GM21619 (cell line): Measurements from ENCODE around the gene PCSK5.
"Not testable (repeated sequence)": the region's sequence is repeated elsewhere in the genome, so short reads cannot be mapped to it uniquely, and the experiment has no call there.

Experiments
- ATAC-seq: cut with Tn5 transposase; IDR thresholded peaks from one replicate; pipeline ENCODE4 v1.9.1; 2021; ENCODE audit not compliant: unreplicated experiment

Gene PCSK5

DNA sequence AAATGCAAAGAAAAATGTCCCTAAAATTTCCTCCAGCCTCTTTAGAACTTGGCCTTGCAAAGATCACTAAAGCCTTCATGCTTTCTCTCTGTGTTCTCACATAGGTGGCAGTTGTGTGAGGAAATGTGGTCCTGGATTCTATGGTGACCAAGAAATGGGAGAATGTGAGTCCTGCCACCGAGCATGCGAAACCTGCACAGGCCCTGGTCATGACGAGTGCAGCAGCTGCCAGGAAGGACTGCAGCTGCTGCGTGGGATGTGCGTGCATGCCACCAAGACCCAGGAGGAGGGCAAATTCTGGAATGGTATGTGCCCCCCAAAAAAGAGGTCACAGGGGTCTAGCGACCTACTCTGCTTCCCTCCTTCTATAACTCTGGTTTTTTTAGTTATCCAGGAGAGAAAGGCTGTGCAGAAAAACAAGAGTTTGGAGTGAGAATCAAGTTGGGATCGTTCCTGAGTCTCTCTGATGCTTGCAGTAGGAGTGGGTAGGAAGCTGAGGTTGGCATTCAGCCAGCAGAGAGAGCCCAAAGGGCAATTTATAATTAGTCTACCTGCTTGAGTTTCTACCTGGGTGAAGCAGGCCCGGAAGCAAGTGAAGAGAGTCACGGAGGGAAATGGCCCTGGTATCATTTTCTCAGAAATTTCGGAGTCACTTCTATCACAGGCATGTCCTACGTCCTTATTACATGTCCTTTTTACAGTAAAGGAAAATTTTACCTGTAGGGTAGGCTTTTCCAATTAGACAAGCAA, 406.3 kb downstream of the PCSK5 start:
- ATAC-seq, result no peak

DNA sequence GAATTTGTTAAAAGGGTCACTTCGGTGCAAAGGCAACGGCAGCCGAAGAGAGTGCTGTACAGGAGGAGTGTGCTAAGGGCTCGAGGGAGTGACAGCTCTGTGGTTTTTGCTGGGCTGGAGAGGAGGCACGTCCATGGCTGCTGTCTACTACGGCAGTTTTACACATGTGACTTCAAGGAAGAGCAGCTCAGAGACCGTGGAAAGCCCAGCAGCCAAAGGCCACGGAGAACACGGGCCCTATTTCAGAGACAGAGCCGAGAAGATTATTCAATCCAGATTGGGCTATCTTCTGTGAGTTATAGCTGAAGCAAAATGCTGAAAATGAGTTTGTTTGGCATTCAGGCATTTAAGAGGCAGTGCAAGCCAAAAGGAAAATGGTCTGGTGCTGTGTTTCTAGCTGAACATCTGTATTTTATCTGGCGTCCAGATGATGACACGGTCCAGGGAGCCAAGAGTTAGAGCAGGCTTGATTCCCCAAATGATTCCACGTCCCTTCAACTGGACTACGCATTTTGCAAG, 407.3 kb downstream of the PCSK5 start:
- ATAC-seq, result no peak

- ATAC-seq, result no peak
Measured at GRCh38 chr9:76298521-76299144, 408.2 kb downstream of the PCSK5 start.

GRCh38 chr9:76302543-76302942, 412.1 kb downstream of the PCSK5 start:
- ATAC-seq, result no peak

- peak; percentile 76 for ATAC-seq
Measured at GRCh38 chr9:76302947-76303550, 412.6 kb downstream of the PCSK5 start.

DNA sequence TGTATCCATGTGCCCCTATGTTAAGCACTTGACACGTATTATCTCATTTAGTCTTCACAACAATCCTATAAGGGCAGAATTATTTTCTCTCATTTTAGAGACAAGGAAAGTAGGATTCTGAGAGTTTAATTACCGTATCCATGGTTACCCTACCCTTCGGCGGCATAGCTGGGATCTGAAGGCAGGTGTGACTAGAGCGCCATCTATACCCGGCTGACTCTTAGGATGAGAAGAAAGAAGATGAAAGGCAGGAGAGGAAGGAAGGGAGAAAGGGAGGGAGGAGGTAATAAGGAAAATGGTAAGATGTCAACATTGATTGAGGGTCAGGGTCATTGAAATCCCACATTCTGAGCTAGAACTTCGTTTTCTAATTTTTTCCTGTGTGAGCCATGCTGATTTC, 416.6 kb downstream of the PCSK5 start:
- not testable (repeated sequence) for ATAC-seq

DNA sequence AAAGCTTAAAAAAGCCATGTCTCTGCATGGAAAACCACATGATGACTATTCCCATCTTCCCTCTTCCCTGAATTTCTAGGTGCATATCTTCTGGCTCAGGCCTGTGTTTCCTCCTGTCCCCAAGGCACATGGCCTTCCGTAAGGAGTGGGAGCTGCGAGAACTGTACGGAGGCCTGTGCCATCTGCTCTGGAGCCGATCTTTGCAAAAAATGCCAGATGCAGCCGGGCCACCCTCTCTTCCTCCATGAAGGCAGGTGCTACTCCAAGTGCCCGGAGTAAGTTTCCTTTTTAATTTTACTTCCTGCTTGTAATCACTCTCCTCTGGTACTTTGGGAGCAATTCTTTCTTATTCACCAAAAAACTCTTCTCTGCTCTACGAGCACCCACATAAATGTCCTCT, 420.1 kb downstream of the PCSK5 start:
- ATAC-seq, result no peak

GRCh38 chr9:76310991-76311390, 420.5 kb downstream of the PCSK5 start:
- ATAC-seq, result no peak

- no peak for ATAC-seq
Measured at GRCh38 chr9:76311537-76311936, 421.1 kb downstream of the PCSK5 start.

- no peak for ATAC-seq
Measured at GRCh38 chr9:76313771-76314170, 423.3 kb downstream of the PCSK5 start.

DNA sequence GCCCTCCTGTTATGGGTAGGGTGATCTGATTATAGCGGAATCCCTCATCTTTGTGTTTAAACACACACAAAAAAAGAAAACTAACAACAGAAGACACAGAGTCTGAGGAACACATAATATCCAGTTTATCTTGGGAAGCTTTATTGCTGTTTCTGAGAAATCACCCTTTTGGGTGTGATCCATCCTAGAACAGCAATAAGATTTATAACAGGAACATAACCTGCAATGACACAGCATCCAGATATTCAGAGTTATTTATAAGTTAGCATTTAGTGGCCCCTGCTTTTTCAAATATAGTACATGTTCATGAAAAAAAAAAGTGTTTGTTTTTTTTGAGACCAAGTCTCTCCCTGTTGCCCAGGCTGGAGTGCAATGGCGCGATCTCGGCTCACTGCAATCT, 423.8 kb downstream of the PCSK5 start:
- ATAC-seq, result no peak

- no peak for ATAC-seq
Measured at GRCh38 chr9:76316069-76316468, 425.6 kb downstream of the PCSK5 start.

- not testable (repeated sequence) for ATAC-seq
Measured at GRCh38 chr9:76319466-76319865, 429.0 kb downstream of the PCSK5 start.

DNA sequence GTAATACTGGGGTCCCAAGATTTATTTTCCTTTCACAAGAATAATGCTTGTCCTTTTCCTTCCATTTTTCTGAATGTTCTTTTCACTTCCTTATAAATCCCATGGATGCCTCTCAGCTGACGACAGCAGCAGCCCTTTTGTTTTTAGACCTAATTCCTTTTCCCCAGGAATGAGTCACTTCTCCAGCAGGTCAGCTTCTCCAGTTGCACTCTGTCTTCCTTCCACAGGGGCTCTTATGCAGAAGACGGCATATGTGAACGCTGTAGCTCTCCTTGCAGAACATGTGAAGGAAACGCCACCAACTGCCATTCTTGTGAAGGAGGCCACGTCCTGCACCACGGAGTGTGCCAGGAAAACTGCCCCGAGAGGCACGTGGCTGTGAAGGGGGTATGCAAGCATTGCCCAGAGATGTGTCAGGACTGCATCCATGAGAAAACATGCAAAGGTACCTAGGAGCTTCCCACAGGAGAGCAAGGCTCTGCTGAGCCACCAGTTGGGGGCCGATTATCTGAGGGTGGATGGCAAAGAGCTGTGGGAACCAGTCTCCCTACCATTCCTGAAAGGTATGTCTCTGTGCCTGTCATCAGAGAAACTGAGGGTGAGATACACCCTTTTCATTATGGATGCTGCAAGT, 430.8 kb downstream of the PCSK5 start:
- ATAC-seq, result no peak

DNA sequence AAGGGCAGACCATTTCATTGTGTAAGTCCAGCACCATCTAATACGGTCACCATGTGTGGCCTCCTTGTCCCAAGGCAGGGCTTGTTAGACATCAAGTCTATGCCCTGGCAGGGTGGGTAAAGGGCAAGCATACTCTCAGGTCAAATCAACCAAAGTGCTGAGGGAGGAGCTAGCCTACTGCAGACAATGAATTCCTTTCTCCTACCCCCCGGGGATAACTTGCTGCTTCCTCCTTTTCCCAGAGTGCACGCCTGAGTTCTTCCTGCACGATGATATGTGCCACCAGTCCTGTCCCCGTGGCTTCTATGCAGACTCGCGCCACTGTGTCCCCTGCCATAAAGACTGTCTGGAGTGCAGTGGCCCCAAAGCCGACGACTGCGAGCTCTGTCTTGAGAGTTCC, 432.3 kb downstream of the PCSK5 start:
- ATAC-seq, result no peak

GRCh38 chr9:76323490-76323889, 433.0 kb downstream of the PCSK5 start:
- no peak for ATAC-seq

GRCh38 chr9:76324030-76324429, 433.6 kb downstream of the PCSK5 start:
- not testable (repeated sequence) for ATAC-seq

GRCh38 chr9:76330034-76330433, 439.6 kb downstream of the PCSK5 start:
- no peak for ATAC-seq

GRCh38 chr9:76333388-76333787, 442.9 kb downstream of the PCSK5 start:
- no peak for ATAC-seq

DNA sequence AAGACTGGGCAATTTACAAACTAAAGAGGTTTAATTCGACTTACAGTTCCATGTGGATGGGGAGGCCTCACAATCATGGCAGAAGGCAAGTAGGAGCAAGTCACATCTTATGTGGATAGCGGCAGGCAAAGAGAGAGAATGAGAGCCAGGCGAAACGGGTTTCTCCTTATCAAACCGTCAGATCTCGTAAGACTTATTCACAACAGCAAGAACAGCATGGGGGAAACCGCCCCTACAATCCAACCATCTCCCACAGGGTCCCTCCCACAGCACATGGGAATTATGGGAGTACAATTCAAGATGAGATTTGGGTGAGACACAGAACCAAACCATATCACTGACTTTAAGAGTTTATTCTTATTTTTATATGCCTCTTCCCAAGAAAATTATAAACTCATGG, 443.5 kb downstream of the PCSK5 start:
- ATAC-seq, result no peak

- no peak for ATAC-seq
Measured at GRCh38 chr9:76336027-76336426, 445.6 kb downstream of the PCSK5 start.

DNA sequence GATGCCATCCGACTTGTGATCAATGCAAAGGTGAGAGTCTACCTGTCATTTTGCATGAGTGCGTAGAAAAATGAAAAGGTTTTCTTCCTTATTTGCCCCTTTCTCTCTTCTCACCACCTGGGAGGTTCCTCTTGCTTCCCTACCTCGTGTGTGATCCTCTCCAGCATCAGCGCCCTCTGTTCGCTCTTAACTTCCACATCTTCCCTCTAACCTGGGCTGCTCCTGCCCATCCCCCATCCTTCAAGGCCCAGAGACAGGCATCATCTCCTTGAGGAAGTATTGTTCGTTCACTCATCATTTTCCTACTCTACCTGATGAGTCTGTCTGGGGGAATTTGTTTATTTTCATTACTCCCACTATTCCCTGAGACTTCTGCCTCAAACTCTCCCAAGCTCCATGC, 447.9 kb downstream of the PCSK5 start:
- ATAC-seq, result no peak
